Measurements from ENCODE around the gene INSC.
"Not testable (repeated sequence)": the region's sequence is repeated elsewhere in the genome, so short reads cannot be mapped to it uniquely, and the experiment has no call there.

The INSC gene

GRCh38 chr11:15114501-15115475, at the start of gene INSC:
Gene INSC, plus strand, starts transcription at chr11:15114923. Its CDS starts 34,252 bp downstream, at chr11:15149175.
- no peak for DNase-seq (ENCODE audit: low read depth)

DNA sequence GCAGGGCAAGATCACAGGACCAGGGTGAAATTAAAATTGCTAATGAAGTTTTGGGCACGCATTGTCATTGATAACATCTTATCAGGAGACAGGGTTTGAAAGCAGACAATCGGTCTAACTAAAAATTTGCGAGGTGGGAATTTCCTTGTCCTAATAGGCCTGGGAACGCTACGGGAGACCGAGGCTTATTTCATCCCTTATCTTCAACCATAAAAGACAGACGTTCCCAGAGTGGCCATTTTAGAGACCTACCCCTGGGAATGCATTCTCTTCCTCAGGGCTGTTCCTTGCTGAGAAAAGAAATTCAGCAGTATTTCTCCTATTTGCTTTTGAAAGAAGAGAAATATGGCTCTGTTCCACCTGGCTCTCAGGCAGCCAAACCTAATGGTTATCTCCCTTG, 45.0 kb upstream of the INSC start:
- not testable (repeated sequence) for DNase-seq (ENCODE audit: low read depth)

DNA sequence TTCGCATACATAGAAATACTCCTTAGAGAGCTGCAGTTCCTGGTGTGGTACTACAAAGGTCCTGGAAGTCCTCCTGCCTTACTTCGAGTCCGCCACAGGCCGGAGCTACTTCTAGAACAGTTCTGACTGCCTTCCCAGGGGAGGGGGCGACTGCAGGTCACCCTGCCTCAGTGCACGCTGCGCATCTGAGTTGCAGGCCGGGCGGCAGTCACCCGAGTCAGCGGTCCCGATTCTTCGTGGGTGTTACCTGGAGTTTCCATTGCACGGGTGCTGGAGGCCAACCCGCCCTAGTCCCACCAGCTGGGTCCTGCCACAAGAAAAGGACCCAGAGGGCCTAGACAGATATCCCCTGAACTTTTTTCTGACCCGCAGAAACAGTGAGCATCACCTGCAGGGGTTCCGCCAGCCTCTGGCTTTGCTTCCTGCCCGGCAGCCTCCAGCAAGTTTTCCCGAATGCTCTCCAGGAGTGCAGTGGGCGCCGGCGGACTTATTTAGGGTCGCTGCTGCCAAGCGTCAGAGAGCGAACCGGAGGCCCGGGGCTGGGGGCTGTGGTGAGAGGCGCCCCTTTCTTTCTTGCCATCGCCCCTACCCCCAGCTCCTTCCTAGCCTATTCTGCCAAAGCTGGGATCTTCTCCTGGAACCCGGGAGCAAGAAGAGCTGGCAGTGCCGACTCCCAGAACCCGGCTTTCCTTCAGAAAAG, 43.0 kb upstream of the INSC start:
- no peak for DNase-seq (ENCODE audit: low read depth)

GRCh38 chr11:15072551-15073143, 42.1 kb upstream of the INSC start:
- DNase-seq (ENCODE audit: low read depth): no peak

- DNase-seq (ENCODE audit: low read depth): no peak
Measured at GRCh38 chr11:15073361-15074205, 41.1 kb upstream of the INSC start, which contains the start of gene CALCB. Gene CALCB, plus strand, starts transcription at chr11:15073593. Its CDS starts 1,126 bp downstream, at chr11:15074719.

DNA sequence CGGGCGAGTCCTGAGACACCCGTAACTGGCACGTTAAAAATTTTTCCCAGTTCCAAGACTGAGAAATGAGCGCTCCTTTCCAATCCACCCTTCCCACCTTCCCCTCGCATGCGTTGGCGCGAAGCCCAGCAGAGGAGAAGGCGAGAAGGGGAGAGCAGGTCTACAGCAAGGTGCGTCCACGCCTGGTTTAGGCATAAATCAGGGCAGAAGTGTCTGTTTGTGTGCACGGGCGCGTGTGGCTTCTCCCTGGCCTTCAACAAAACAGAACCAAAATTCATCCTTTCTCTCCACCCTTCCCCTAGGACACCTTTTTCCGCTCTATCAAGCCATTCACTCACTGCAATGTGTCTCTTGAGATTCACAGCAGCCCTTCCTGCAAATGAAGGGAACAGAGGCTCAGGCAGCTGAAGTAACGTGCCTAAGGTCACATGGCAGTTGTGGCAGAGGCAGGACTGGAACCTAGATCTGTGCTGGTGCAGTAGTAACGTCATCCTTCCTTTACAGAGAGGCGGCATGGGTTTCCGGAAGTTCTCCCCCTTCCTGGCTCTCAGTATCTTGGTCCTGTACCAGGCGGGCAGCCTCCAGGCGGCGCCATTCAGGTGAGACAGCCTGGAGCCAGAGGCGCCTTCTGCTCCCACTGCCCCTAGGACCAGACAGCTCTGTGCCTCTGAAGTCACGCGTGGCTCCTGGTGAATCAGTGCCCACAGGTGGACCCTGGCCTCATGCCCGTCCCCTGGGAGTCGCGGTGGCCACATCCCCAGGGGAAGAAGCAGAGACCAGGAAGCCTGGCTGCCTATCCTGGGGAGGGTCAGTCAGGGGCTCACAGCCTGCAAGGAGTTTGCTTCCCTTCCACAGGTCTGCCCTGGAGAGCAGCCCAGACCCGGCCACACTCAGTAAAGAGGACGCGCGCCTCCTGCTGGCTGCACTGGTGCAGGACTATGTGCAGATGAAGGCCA, 40.2 kb upstream of the INSC start:
- DNase-seq (ENCODE audit: low read depth): peak; percentile 69

DNA sequence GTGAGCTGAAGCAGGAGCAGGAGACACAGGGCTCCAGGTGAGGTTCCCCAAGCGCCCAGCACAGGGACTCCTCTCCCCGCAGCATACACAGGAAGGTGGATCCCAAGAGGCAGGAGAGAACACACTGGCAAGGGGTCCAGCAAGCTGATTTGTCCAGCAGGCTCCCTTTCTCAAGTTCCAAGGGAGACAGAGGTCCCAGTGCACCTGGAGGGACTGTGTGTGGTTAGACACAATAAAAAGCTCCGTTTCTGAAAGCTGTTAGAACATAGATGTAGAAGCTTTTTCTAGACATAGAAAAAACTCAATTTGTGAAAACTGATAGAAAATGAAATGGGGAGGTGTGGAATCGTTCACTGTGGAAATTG, 39.6 kb upstream of the INSC start:
- no peak for DNase-seq (ENCODE audit: low read depth)

DNA sequence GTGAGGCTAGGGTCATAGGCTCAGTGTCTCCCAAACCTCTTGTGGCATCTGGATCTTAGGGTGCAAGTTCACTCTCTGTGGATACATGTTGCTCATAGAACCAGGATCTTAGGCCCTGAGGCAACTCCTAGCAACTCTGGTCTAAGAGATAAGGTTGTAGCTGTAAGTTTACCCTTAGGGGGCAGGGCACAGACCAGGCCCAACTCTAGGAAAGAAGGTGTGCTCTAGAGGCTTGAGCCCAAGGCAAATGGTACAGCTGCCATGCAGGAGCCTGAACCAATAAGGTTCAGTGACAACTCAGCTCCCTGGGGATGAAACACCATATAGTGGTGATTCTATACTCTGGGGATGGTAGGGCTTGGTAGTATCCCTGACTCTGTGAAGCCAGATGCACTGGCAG, 23.5 kb upstream of the INSC start:
- no peak for DNase-seq (ENCODE audit: low read depth)

DNA sequence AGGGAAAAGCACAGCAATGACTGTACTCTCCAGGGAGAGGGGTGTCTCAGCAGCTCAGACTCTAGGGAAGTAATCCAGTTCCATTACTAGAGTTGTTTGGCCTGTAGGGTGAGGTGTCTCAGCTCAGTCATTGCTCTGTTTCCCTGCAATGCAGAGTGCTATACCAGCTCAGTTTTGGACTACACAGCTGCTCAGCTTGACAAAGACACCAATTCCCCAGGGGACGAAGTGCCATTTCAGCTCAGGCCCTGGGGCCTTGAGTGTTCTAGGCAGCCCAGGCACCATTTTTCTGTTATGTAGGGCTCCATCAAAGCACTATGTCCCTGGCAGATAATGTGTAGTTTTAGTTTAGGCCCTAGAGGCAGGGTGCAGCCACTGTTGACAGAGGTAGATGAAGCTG, 23.1 kb upstream of the INSC start:
- DNase-seq (ENCODE audit: low read depth): no peak

- no peak for DNase-seq (ENCODE audit: low read depth)
Measured at GRCh38 chr11:15093432-15093831, 21.3 kb upstream of the INSC start.

- DNase-seq (ENCODE audit: low read depth): no peak
Measured at GRCh38 chr11:15095736-15096228, 18.9 kb upstream of the INSC start.

GRCh38 chr11:15097411-15097810, 17.3 kb upstream of the INSC start:
- DNase-seq (ENCODE audit: low read depth): no peak

DNA sequence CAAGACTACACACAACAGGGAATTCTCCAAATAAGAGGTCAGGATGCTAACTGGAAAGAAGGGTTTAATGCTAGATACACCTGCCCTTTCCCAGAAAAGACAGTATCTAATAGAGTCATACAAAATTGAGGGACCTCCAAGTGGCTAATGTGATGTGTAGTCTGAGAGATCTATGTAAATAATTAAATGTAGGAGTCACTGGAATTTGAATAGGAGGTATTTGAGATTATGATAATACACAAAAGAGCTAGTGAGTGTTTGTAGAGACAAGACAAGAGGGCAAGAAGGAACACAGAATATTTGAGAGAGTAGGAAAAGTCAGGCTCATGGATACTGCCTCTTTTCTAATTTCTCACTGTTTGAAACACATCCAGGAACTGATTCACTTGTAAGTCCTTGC, 15.5 kb upstream of the INSC start:
- no peak for DNase-seq (ENCODE audit: low read depth)

- DNase-seq (ENCODE audit: low read depth): peak; percentile 25
Measured at GRCh38 chr11:15101072-15101709, 13.5 kb upstream of the INSC start.

GRCh38 chr11:15104166-15104565, 10.6 kb upstream of the INSC start:
- no peak for DNase-seq (ENCODE audit: low read depth)

GRCh38 chr11:15106201-15106965, 8.3 kb upstream of the INSC start:
- DNase-seq (ENCODE audit: low read depth): no peak

GRCh38 chr11:15107730-15108515, 6.8 kb upstream of the INSC start:
- no peak for DNase-seq (ENCODE audit: low read depth)

- DNase-seq (ENCODE audit: low read depth): no peak
Measured at GRCh38 chr11:15108592-15109130, 6.1 kb upstream of the INSC start.

Measured in stimulated activated CD8-positive, alpha-beta memory T cell treated with anti-CD3 and anti-CD28 coated beads, Interleukin-12 subunit alpha, Interleukin-12 subunit beta, amount 100 ng/mL, for 1 hour (primary cell).